HG02943 (cell line): Measurements from ENCODE around the gene PPP2CA.
"Not testable (repeated sequence)": the region's sequence is repeated elsewhere in the genome, so short reads cannot be mapped to it uniquely, and the experiment has no call there.

Experiments
- ATAC-seq: cut with Tn5 transposase; IDR thresholded peaks from one replicate; pipeline ENCODE4 v1.9.1; 2021; ENCODE audit warnings: mild to moderate bottlenecking, low read depth, moderate library complexity; ENCODE audit not compliant: unreplicated experiment

PPP2CA gene

GRCh38 chr5:134152173-134152832 lies 73.6 kb downstream of the PPP2CA start:
- not testable (repeated sequence) for ATAC-seq

DNA sequence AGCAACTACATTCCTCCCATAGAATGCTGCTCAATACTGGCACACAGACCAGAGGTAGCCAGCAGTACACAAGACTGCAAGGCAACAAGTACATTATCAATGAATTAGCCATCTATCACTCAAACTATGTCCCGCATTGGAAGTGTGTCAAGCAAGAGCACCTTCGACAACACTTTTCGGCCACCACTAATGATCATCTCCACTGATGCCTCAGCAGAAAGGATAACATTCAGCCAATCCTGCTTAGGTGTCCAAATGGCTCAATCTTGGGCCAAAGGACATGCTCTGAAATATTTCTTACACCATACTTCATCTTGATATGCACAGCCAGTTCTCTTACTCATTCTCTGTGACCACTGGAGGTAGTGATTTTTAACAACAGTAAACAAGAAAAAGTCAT lies 74.2 kb downstream of the PPP2CA start:
- ATAC-seq = no peak

DNA sequence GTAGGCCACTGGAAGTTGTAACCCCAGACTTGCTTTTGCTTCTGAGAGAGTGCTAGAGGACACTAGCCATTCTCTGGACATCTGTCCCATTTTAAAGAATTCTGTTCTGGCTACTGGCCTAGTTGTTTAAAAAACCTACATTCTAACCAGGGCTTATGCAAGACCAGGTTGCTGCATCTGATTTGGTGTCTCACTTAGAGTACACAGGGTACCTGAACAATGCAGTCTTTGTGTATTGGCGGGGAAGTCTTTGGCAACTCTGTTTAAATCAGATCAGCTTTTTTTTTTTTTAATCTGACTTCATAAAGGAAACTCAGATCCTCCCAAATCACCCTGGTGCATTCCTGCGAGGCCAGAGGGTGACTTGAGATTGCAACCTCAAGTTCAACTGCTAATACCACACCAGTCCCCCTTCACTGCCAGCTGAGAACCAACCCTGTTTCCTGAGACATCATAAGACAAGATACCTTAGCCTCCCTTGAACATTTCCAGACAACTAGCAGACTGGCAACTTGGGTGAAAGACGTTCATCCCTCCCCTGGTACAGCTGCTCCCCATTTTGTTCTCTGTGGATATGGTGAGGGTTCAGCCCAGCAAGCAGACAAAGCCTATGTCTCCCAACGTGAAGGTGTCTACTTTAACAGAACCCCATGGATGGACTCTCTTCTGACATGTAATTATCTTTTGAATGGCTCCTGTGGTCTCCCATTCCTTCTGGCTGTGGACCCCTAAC lies 76.1 kb downstream of the PPP2CA start:
- no peak for ATAC-seq

DNA sequence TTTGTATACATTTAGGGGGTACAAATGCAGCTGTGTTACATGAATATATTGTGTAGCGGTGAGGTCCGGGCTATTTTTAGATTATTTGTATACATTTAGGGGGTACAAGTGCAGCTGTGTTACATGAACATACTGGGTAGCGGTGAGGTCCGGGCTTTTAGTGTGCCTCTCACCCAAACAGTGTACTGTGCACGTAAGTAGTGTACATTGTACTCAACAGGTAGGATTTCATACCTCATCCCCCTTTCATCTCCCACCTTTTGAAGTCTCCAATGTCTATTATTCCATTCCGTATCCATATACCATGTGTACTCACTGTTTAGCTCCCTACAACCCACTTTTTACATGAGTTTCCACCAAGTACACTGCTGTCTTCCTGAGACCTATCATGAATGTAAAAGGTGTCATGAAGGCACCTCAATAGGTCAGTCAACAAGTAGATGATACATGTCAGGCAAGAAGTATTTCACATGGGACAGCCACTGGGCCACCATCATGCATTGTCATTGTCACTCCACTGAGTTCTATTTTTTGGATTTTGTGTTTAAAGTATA lies 76.8 kb downstream of the PPP2CA start:
- ATAC-seq = no peak

GRCh38 chr5:134148316-134148715 lies 77.6 kb downstream of the PPP2CA start:
- no peak for ATAC-seq

- ATAC-seq = no peak
Measured at GRCh38 chr5:134146651-134147518, 79.0 kb downstream of the PPP2CA start.

DNA sequence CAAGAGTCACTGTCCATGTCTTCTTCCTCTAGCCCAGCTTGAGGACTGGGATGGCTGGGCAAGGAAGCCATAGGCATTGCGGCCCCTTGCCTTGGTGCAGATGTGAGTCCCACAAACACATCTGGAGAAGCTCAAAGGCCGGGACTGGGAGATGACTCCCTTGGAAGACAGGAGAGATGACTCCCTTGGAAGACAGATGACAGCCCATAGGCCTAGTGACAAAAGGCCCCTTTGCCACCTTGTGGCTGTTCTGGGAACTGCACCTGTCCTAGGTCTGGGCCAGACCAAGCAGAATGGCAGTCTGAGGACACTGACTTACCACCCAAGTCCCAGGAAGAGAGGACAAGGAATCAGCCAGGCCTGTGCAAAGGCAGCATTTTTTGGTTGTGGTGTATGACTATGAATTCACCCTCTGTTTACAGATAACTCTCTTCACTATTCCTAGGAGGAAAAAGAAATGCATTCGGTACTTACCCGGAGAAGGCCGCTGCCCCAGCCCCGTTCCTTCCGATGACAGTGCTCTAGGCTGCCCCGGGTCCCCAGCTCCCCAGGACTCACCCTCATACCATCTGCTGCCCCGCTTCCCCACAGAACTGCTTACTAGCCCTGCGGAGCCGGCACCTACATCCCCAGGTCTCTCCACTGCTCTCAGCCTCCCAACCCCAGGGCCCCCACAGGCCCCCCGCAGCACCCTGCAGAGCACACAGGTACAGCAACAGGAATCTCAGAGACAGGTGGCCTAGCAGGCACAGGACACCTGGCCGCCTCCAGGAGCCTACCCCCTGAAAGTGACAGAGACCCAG lies 79.9 kb downstream of the PPP2CA start:
- no peak for ATAC-seq

- no peak for ATAC-seq
Measured at GRCh38 chr5:134145041-134145757, 80.7 kb downstream of the PPP2CA start.
